ENCODE measurements around the gene MSANTD7.
"Not testable (repeated sequence)": the region's sequence is repeated elsewhere in the genome, so short reads cannot be mapped to it uniquely, and the experiment has no call there.

Gene MSANTD7

GRCh38 chr10:14810969-14811953 is 26.8 kb upstream of the MSANTD7 start:
- no peak for DNase-seq (ENCODE audit: low spot score)
- no peak overlapping the region for H3K27ac ChIP-seq
- TF ChIP-seq CTCF (conservative IDR thresholded peaks at IDR 0.05; ENCODE audit: low read depth) = no peak
- ChIA-PET CTCF (no interaction called here), POLR2A (ENCODE audit: low non-redundant PET) (no interaction called here)

GRCh38 chr10:14812271-14812670 is 25.8 kb upstream of the MSANTD7 start:
- ChIA-PET POLR2A (ENCODE audit: low non-redundant PET) (no interaction called here), CTCF (no interaction called here)
- no peak for TF ChIP-seq CTCF (conservative IDR thresholded peaks at IDR 0.05; ENCODE audit: low read depth)
- H3K27ac ChIP-seq = no peak overlapping the region
- no peak for DNase-seq (ENCODE audit: low spot score)

GRCh38 chr10:14815681-14816080 is 22.4 kb upstream of the MSANTD7 start:
- no peak for DNase-seq (ENCODE audit: low spot score)
- POLR2A ChIA-PET (ENCODE audit: low non-redundant PET) = no interaction called here
- TF ChIP-seq CTCF (conservative IDR thresholded peaks at IDR 0.05; ENCODE audit: low read depth) = no peak
- CTCF ChIA-PET = no interaction called here
- H3K27ac ChIP-seq = no peak overlapping the region

DNA sequence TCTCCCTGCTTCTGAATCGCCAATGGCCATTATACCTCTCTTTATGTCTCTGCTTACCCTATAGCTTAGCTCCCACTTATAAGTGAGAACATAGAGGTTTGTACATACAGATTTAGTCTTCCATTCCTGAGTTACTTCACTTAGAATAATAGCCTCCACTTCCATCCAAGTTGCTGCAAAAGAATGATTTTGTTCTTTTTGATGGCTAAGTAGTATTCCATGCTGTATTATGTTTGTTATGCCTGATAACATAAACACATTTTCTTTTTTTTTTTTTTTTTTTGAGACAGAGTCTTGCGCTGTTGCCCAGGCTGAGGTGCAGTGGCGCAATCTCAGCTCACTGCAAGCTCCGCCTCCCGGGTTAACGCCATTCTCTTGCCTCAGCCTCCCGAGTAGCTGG is 21.4 kb upstream of the MSANTD7 start:
- CTCF ChIA-PET = interaction anchor here (0.7 kb wide), 1 partner anchor 60 kb away, joined by 5 read pairs; no protein-coding TSS in a partner anchor
- POLR2A ChIA-PET (ENCODE audit: low non-redundant PET); H3K27ac ChIP-seq; DNase-seq (ENCODE audit: low spot score): not testable (repeated sequence)

DNA sequence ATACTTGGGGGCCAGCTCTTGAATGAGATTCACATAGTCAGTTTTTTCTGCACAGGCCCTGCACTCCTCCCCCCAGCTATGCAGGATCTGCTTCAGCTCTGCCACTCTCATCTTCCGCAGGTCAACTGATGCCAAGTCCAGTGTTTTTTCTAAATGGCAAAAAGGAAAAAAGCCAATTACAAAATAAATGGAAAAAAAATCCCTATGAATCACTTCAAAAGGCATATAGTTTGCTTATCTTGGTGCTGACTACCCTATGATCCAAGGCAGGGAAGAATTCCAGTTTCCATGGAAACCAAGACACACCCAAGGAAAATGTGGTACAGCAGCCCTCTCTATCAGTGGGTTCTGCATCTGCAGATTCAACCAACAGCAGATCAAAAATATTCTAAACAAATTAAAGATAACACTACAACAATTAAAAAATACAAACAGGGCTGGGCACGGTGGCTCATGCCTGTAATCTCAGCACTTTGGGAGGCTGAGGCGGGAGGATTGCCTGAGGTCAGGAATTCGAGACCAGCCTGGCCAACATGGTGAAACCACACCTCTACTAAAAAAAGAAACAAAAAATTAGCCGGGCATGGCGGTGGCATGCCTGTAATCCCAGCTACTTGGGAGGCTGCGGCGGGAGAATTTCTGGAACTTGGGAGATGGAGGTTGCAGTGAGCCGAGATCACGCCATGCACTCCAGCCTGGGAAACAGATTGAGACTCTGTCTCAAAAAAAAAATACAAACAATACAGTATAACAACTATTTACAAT is 17.9 kb upstream of the MSANTD7 start:
- H3K27ac ChIP-seq = peak overlapping the region; percentile 28; the same call in 1 of the 2 replicates
- TF ChIP-seq CTCF (conservative IDR thresholded peaks at IDR 0.05; ENCODE audit: low read depth) = no peak
- DNase-seq (ENCODE audit: low spot score) = peak; percentile 80
- ChIA-PET POLR2A (ENCODE audit: low non-redundant PET) (no interaction called here), CTCF (interaction anchor here (0.6 kb wide), 1 partner anchor 12 kb away, joined by 3 read pairs; no protein-coding TSS in a partner anchor)

DNA sequence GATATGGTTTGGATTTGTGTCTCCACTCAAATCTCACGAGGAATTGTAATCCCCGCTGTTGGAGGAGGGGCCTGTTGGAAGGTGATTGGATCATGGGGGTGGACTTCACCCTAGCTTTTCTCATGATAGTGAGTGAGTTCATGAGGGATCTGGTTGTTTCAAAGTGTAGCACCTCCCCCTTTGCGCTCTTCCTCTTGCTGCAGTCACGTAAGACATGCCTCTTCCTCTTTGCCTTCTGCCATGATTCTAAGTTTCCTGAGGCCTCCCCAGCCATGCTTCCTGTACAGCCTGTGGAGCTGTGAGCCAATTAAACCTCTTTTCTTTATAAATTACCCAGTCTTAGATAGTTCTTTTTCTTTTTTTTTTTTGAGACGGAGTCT is 17.3 kb upstream of the MSANTD7 start:
- ChIA-PET CTCF (no interaction called here), POLR2A (ENCODE audit: low non-redundant PET) (no interaction called here)
- H3K27ac ChIP-seq = peak overlapping the region; percentile 28; the same call in 1 of the 2 replicates
- TF ChIP-seq CTCF (conservative IDR thresholded peaks at IDR 0.05; ENCODE audit: low read depth) = no peak
- DNase-seq (ENCODE audit: low spot score) = no peak
